Osteocyte (in vitro differentiated cells): ENCODE data around the gene VPS45. TPM values are rescaled to one million over a fixed set of nuclear protein-coding genes. Genes with fewer than 3 reads are reported as not detected.

Experiments used
- DNase-seq: peaks from one replicate; pipeline ENCODE4 v3.0.0; 2021; ENCODE audit warnings: mixed read lengths; ENCODE audit not compliant: unreplicated experiment; ENCODE audit errors: extremely low spot score
- H3K27ac Mint-ChIP-seq: one replicate; pipeline ENCODE4 v1.8.0; 2021; ENCODE audit warnings: mild to moderate bottlenecking, mixed read lengths; ENCODE audit not compliant: unreplicated experiment
- H3K27me3 Mint-ChIP-seq: one replicate; pipeline ENCODE4 v1.8.0; 2021; ENCODE audit warnings: mixed read lengths; ENCODE audit not compliant: unreplicated experiment
- H3K36me3 Mint-ChIP-seq: one replicate; pipeline ENCODE4 v1.8.0; 2021; ENCODE audit warnings: mixed read lengths; ENCODE audit not compliant: unreplicated experiment
- H3K4me1 Mint-ChIP-seq: one replicate; pipeline ENCODE4 v1.8.0; 2021; ENCODE audit warnings: mixed read lengths; ENCODE audit not compliant: unreplicated experiment
- H3K4me3 Mint-ChIP-seq: one replicate; pipeline ENCODE4 v1.8.0; 2021; ENCODE audit warnings: mild to moderate bottlenecking, moderate library complexity, mixed read lengths; ENCODE audit not compliant: unreplicated experiment
- H3K9me3 Mint-ChIP-seq: one replicate; pipeline ENCODE4 v1.8.0; 2021; ENCODE audit warnings: mixed read lengths; ENCODE audit not compliant: unreplicated experiment
- total RNA-seq: library from RNA; stranded (reverse); gene quantifications from 2 replicates; pipeline ENCODE4 v1.2.1, GENCODE V29; 2021
- TF ChIP-seq, protein P1 (sequence below): fragments of 200-600 bp; sonication (generic); IDR thresholded peaks from 2 replicates; pipeline ENCODE4 v1.5.0; 2021; ENCODE audit warnings: antibody characterized with exemption, mild to moderate bottlenecking, moderate library complexity

The VPS45 gene
- total RNA-seq, 1 donor from 2014 or later = 43.6 TPM

DNA sequence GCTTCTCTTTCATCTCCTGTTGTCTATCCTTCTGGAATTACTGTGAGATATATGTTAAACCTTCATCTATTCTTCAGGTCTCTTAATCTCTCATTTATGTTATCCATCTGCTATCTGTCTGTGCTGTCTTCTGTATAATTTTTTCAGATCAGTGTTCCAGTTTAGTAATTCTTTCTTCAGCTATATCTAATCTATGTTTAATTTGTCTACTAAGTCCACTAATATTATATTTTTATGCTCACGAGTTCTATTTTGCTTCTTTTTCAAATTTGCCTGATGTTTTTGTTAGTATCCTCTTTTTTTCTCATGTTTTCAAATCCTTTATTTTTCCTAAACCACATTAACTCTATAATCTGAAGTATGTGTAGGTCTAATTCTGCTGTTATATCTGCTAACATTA, 47.5 kb downstream of the VPS45 start:
- Mint-ChIP-seq H3K9me3 (peaks cover 13% of the 10 kb centered on the region), H3K4me1 (no peaks in the 10 kb centered on the region), H3K4me3 (no peak overlapping the region), H3K27ac (no peak overlapping the region), H3K27me3 (no peaks in the 10 kb centered on the region), H3K36me3 (peaks cover 46% of the 10 kb centered on the region)
- TF ChIP-seq, protein P1, sequence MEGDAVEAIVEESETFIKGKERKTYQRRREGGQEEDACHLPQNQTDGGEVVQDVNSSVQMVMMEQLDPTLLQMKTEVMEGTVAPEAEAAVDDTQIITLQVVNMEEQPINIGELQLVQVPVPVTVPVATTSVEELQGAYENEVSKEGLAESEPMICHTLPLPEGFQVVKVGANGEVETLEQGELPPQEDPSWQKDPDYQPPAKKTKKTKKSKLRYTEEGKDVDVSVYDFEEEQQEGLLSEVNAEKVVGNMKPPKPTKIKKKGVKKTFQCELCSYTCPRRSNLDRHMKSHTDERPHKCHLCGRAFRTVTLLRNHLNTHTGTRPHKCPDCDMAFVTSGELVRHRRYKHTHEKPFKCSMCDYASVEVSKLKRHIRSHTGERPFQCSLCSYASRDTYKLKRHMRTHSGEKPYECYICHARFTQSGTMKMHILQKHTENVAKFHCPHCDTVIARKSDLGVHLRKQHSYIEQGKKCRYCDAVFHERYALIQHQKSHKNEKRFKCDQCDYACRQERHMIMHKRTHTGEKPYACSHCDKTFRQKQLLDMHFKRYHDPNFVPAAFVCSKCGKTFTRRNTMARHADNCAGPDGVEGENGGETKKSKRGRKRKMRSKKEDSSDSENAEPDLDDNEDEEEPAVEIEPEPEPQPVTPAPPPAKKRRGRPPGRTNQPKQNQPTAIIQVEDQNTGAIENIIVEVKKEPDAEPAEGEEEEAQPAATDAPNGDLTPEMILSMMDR = no peak
- no peak for DNase-seq

DNA sequence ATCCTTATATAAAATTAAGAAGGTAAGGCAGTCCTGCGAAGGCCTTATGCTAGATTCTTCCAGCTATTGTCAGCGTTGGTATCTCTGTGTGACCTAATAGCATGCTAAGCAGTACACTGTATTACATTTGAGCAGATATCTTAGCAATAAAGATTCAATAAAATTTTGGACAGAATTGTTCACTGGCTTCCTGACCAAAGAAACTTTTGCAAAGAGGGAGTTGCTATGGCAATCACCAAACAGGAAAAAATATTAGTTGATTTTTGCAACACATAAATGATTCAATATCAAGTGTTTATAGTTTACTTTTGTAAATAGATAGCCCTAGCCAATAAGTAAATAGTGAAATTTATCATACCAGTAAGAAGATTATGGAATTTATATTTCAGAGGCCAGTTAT, 51.1 kb downstream of the VPS45 start:
- Mint-ChIP-seq H3K36me3 (peaks cover 21% of the 10 kb centered on the region), H3K27ac (no peak overlapping the region), H3K9me3 (peaks cover 13% of the 10 kb centered on the region), H3K4me3 (no peak overlapping the region), H3K4me1 (peaks cover 7% of the 10 kb centered on the region), H3K27me3 (no peaks in the 10 kb centered on the region)
- TF ChIP-seq, protein P1 = no peak
- no peak for DNase-seq

DNA sequence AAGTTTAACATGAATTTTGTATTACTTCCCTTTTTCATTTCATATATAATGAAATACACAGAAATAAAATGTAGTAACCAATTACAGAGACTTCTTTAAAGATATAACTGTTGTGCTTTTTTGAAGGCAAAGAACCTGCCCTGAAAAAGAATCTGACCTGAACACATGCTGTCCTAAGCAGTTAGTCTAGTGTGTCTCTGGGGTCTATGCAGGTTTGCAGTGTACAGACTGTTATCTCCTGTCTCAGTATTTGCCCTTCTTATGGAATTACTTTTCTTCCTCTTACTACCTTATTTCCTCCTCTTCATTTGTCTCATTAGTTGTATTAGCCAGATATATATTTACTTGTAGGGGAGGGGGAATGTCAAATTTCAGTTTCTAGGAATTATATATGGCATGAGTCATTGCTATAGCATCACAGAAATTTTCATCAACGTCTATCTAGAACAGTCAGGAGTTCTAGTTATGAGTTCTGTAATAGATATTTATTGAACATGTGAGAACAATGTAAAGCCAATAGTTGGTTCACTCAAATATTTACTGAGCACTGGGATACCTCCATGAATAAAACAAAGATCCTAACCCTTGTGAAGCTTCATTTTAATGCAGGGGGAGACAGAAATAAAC, 53.8 kb downstream of the VPS45 start:
- H3K27me3 Mint-ChIP-seq = no peaks in the 10 kb centered on the region
- TF ChIP-seq, protein P1 = no peak
- no peak overlapping the region for H3K27ac Mint-ChIP-seq
- no peak for DNase-seq
- peaks cover 7% of the 10 kb centered on the region for H3K4me1 Mint-ChIP-seq
- H3K4me3 Mint-ChIP-seq = no peak overlapping the region
- no peaks in the 10 kb centered on the region for H3K9me3 Mint-ChIP-seq
- no peaks in the 10 kb centered on the region for H3K36me3 Mint-ChIP-seq

DNA sequence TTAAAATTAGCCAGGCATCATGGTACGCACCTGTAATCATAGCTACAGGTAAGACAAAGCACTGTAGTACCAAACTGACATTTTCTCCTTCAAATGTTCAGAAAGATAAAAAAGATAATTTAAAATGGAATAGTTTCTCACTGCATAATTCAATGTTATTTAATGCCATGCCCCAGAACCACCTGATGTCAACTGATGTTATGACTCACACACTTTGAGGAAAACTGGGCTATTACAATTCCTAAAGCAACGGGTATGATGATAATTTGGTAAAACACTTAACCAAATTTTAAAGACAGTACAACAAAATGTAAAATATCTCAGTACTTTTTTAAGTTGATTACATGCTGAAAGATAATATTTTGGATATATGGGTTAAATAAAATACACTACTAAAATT, 59.2 kb downstream of the VPS45 start:
- Mint-ChIP-seq H3K36me3 (peaks cover 4% of the 10 kb centered on the region), H3K4me1 (no peaks in the 10 kb centered on the region), H3K27me3 (no peaks in the 10 kb centered on the region), H3K4me3 (no peak overlapping the region), H3K27ac (no peak overlapping the region), H3K9me3 (no peaks in the 10 kb centered on the region)
- no peak for DNase-seq
- TF ChIP-seq, protein P1 = no peak

DNA sequence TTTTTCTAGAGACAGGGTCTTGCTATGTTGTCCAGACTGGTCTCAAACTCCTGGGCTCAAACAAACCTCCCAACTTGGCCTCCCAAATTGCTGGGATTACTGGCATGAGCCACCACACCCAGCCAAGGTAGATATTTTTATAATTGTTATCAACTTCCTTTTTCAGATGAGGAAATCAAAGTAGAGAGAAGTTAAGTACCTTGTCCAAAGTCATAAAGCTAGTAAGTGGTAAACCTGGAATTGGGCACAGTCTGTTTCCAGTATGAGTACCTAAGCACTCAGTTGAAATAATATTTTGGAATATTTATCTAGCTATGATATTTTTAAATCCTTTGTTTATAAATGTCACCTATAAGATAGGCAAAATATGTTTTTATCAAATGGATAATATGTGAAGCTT, 59.9 kb downstream of the VPS45 start:
- Mint-ChIP-seq H3K27me3 (no peaks in the 10 kb centered on the region), H3K9me3 (no peaks in the 10 kb centered on the region), H3K4me1 (no peaks in the 10 kb centered on the region), H3K36me3 (peaks cover 4% of the 10 kb centered on the region), H3K27ac (no peak overlapping the region), H3K4me3 (no peak overlapping the region)
- DNase-seq = no peak
- TF ChIP-seq, protein P1 = no peak
